C4-2B (cell line): ENCODE results near the gene PLEKHD1.

Source experiments
- ZFX ChIP-seq: fragments of 450-650 bp; IDR thresholded peaks from 2 replicates; pipeline ENCODE4 v1.6.1; 2017
- TF ChIP-seq, protein P1 (sequence below): fragments of 450-650 bp; conservative IDR thresholded peaks from 2 replicates; pipeline ENCODE4 v1.5.1; 2017; ENCODE audit warnings: mild to moderate bottlenecking

DNA sequence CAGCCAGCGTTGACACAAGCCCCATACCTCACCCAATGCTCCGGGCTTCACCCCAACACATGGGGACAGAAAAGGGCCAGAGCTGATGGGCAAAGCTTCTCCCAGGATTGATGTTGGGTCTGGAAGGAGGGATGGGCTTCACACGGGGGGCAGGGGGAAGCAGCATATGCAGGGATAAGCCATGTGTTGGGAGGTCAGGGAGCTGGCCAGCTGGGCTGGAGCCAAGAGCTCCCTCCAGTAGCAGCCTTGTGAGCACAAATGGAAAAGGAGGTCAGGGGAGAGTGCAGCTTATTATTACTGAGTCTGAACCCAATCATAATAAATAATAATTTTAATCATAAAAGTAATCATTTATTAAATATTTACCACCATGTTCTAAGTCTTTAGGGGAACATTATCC lies 9.3 kb downstream of the PLEKHD1 start:
- TF ChIP-seq, protein P1, sequence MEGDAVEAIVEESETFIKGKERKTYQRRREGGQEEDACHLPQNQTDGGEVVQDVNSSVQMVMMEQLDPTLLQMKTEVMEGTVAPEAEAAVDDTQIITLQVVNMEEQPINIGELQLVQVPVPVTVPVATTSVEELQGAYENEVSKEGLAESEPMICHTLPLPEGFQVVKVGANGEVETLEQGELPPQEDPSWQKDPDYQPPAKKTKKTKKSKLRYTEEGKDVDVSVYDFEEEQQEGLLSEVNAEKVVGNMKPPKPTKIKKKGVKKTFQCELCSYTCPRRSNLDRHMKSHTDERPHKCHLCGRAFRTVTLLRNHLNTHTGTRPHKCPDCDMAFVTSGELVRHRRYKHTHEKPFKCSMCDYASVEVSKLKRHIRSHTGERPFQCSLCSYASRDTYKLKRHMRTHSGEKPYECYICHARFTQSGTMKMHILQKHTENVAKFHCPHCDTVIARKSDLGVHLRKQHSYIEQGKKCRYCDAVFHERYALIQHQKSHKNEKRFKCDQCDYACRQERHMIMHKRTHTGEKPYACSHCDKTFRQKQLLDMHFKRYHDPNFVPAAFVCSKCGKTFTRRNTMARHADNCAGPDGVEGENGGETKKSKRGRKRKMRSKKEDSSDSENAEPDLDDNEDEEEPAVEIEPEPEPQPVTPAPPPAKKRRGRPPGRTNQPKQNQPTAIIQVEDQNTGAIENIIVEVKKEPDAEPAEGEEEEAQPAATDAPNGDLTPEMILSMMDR, result no peak
- TF ChIP-seq ZFX, result no peak
